GM18508 (cell line): Measurements from ENCODE around the gene TREX2.
A peak's percentile ranks its signal among the peaks of the same experiment; 100 is the strongest.

ENCODE experiments used
- ATAC-seq: cut with Tn5 transposase; IDR thresholded peaks from one replicate; pipeline ENCODE4 v1.9.1; 2021; ENCODE audit warnings: moderate number of reproducible peaks; ENCODE audit not compliant: insufficient read depth, unreplicated experiment

The TREX2 gene

GRCh38 chrX:153476666-153477363 lies 31.0 kb upstream of the TREX2 start:
- ATAC-seq = no peak

- ATAC-seq = no peak
Measured at GRCh38 chrX:153475751-153476281, 30.0 kb upstream of the TREX2 start.

- ATAC-seq = no peak
Measured at GRCh38 chrX:153475271-153475670, 29.4 kb upstream of the TREX2 start.

- ATAC-seq = no peak
Measured at GRCh38 chrX:153474718-153475117, 28.9 kb upstream of the TREX2 start.

GRCh38 chrX:153474266-153474665 lies 28.4 kb upstream of the TREX2 start:
- no peak for ATAC-seq

- ATAC-seq = no peak
Measured at GRCh38 chrX:153473126-153473525, 27.3 kb upstream of the TREX2 start.

- no peak for ATAC-seq
Measured at GRCh38 chrX:153471663-153472280, 25.9 kb upstream of the TREX2 start.

- peak; percentile 50 for ATAC-seq
Measured at GRCh38 chrX:153470411-153471363, 24.8 kb upstream of the TREX2 start, which contains the start of gene HAUS7. HAUS7 (minus strand) TSS chrX:153470576; CDS start chrX:153470557, 19 bp downstream.

- peak; percentile 10 for ATAC-seq
Measured at GRCh38 chrX:153469811-153470410, 24.1 kb upstream of the TREX2 start.

GRCh38 chrX:153468008-153468580 lies 22.2 kb upstream of the TREX2 start:
- ATAC-seq = no peak

- no peak for ATAC-seq
Measured at GRCh38 chrX:153465691-153466380, 20.0 kb upstream of the TREX2 start.

- no peak for ATAC-seq
Measured at GRCh38 chrX:153464116-153464515, 18.3 kb upstream of the TREX2 start.

GRCh38 chrX:153463556-153463955 lies 17.7 kb upstream of the TREX2 start:
- ATAC-seq = no peak

GRCh38 chrX:153463031-153463430 lies 17.2 kb upstream of the TREX2 start:
- no peak for ATAC-seq

GRCh38 chrX:153462291-153462690 lies 16.4 kb upstream of the TREX2 start:
- no peak for ATAC-seq

GRCh38 chrX:153460826-153461225 lies 15.0 kb upstream of the TREX2 start:
- no peak for ATAC-seq

- ATAC-seq = no peak
Measured at GRCh38 chrX:153459986-153460385, 14.1 kb upstream of the TREX2 start.

GRCh38 chrX:153458476-153458875 lies 12.6 kb upstream of the TREX2 start:
- no peak for ATAC-seq

- ATAC-seq = no peak
Measured at GRCh38 chrX:153457827-153458466, 12.1 kb upstream of the TREX2 start.
